GM12872 (cell line): ENCODE results near the gene GSDMA.

Experiments
- CTCF ChIP-seq: IDR thresholded peaks from 3 replicates; pipeline ENCODE4 v1.5.1; 2011; ENCODE audit warnings: low read depth, mild to moderate bottlenecking, low read length, moderate library complexity; ENCODE audit not compliant: insufficient read depth

Gene GSDMA

GRCh38 chr17:39955726-39956225 lies 7.0 kb upstream of the GSDMA start:
- no peak for TF ChIP-seq CTCF

- TF ChIP-seq CTCF = no peak
Observed at GRCh38 chr17:39960524-39961041, 2.2 kb upstream of the GSDMA start.

- no peak for TF ChIP-seq CTCF
Observed at GRCh38 chr17:39963829-39964228, 1.0 kb downstream of the GSDMA start.

- TF ChIP-seq CTCF = no peak
Observed at GRCh38 chr17:39965017-39965699, 2.4 kb downstream of the GSDMA start.

- no peak for TF ChIP-seq CTCF
Observed at GRCh38 chr17:39966771-39967170, 4.0 kb downstream of the GSDMA start.

GRCh38 chr17:39968761-39969160 lies 6.0 kb downstream of the GSDMA start:
- no peak for TF ChIP-seq CTCF

GRCh38 chr17:39969375-39969774 lies 6.6 kb downstream of the GSDMA start:
- TF ChIP-seq CTCF = no peak
